HEK293T (cell line): ENCODE data around the gene ADGRL2.

ENCODE experiments used
- CTCF ChIA-PET: fragments of 350-600 bp; formaldehyde crosslinking; extraction: SDS; loops from one replicate; lab custom pipeline; 2021; ENCODE audit warnings: antibody characterized with exemption, inconsistent platforms; lab: Yijun Ruan, JAX
- POLR2A ChIA-PET: fragments of 350-600 bp; formaldehyde crosslinking; extraction: SDS; loops from one replicate; lab custom pipeline; 2020; ENCODE audit warnings: antibody characterized with exemption, inconsistent platforms; lab: Yijun Ruan, JAX
- DNase-seq: peaks from one replicate; pipeline ENCODE4 v3.0.0; 2012; ENCODE audit warnings: mixed read lengths; ENCODE audit errors: extremely low spot score
- ARNT ChIP-seq: fragments of 450-650 bp; IDR thresholded peaks from 2 replicates; pipeline ENCODE4 v1.6.1; 2017; ENCODE audit warnings: mild to moderate bottlenecking
- BHLHE40 ChIP-seq: fragments of 450-650 bp; IDR thresholded peaks from 2 replicates; pipeline ENCODE4 v1.6.1; 2016; ENCODE audit warnings: mild to moderate bottlenecking, moderate library complexity, borderline replicate concordance
- CTBP1 ChIP-seq: fragments of 450-650 bp; IDR thresholded peaks from 2 replicates; pipeline ENCODE4 v1.6.1; 2016; ENCODE audit warnings: borderline replicate concordance
- ELF4 ChIP-seq: fragments of 450-650 bp; IDR thresholded peaks from 2 replicates; pipeline ENCODE4 v1.6.1; 2017; ENCODE audit warnings: antibody characterized with exemption
- FOXA1 ChIP-seq: fragments of 450-650 bp; IDR thresholded peaks from 2 replicates; pipeline ENCODE4 v1.6.1; 2016; ENCODE audit warnings: mild to moderate bottlenecking
- FOXK2 ChIP-seq: fragments of 450-650 bp; IDR thresholded peaks from 2 replicates; pipeline ENCODE4 v1.6.1; 2016; ENCODE audit warnings: mild to moderate bottlenecking
- FOXM1 ChIP-seq: fragments of 450-650 bp; IDR thresholded peaks from 2 replicates; pipeline ENCODE4 v1.6.1; 2017; ENCODE audit warnings: mild to moderate bottlenecking, borderline replicate concordance
- HDGF ChIP-seq: fragments of 450-650 bp; IDR thresholded peaks from 2 replicates; pipeline ENCODE4 v1.6.1; 2017; ENCODE audit warnings: antibody characterized with exemption, borderline replicate concordance
- L3MBTL2 ChIP-seq: fragments of 450-650 bp; conservative IDR thresholded peaks from 2 replicates; pipeline ENCODE4 v1.6.1; 2016; ENCODE audit warnings: mild to moderate bottlenecking
- LEF1 ChIP-seq: fragments of 450-650 bp; IDR thresholded peaks from 2 replicates; pipeline ENCODE4 v1.6.1; 2017; ENCODE audit warnings: mild to moderate bottlenecking, borderline replicate concordance
- NFRKB ChIP-seq: fragments of 450-650 bp; IDR thresholded peaks from 2 replicates; pipeline ENCODE4 v1.6.1; 2016; ENCODE audit warnings: mild to moderate bottlenecking, moderate library complexity
- SP1 ChIP-seq: fragments of 450-650 bp; IDR thresholded peaks from 2 replicates; pipeline ENCODE4 v1.6.1; 2017
- SUZ12 ChIP-seq: fragments of 450-650 bp; IDR thresholded peaks from 2 replicates; pipeline ENCODE4 v1.6.1; 2016; ENCODE audit warnings: mild to moderate bottlenecking
- TARDBP ChIP-seq: fragments of 450-650 bp; IDR thresholded peaks from 2 replicates; pipeline ENCODE4 v1.6.1; 2016
- ZNF384 ChIP-seq: fragments of 450-650 bp; IDR thresholded peaks from 2 replicates; pipeline ENCODE4 v1.6.1; 2016
- TF ChIP-seq, protein P1 (sequence below): fragments of 450-650 bp; IDR thresholded peaks from 2 replicates; pipeline ENCODE4 v1.6.1; 2016

The ADGRL2 gene

DNA sequence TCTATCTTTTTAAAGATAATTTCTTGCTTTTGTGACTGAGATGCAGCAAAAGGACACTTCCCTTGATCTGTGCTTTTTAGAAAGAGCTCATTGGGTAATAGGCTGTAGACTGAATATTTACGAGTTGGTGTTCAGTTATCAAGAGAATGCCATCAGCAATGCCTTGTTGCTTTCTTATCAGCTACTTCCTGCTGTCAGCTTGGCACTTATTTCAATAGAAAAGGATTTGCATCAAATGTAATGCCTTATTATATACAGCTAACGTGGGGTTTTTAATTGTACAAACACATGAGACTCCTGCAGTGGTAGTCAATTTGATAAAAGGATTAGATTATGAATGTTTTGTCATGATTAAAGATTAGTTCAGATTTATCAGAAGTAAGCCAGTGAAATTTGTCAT lies 122.2 kb downstream of the ADGRL2 start:
- POLR2A ChIA-PET = no interaction called here
- TF ChIP-seq L3MBTL2 = no peak
- TF ChIP-seq TARDBP = no peak
- TF ChIP-seq ZNF384 = no peak
- no peak for TF ChIP-seq LEF1
- CTCF ChIA-PET = no interaction called here
- no peak for DNase-seq

DNA sequence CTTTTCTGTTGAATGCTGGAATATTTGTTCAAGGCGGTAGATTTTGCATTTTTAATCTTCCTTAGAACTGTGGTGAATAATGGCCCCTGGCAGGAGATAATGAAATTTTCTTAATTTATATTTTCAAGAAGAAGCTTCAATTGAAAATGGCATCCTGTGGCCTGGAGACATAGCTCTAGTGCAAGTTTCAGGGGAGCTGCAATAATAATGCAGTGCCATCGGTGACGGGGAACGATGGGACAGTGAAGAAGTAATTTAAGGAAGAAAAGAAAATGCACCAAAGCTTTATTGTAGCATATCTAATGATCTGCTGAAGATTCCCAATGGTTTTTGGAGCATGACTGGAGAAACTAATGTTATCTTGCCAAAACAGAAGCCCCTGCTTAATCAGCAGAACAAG lies 128.4 kb downstream of the ADGRL2 start:
- TF ChIP-seq SUZ12 (no peak), BHLHE40 (no peak), FOXK2 (no peak), ELF4 (no peak), TARDBP (no peak), NFRKB (no peak), LEF1 (no peak), ARNT (no peak), FOXA1 (no peak), SP1 (no peak), HDGF (no peak)
- POLR2A ChIA-PET = no interaction called here
- no peak for DNase-seq
- CTCF ChIA-PET = no interaction called here

DNA sequence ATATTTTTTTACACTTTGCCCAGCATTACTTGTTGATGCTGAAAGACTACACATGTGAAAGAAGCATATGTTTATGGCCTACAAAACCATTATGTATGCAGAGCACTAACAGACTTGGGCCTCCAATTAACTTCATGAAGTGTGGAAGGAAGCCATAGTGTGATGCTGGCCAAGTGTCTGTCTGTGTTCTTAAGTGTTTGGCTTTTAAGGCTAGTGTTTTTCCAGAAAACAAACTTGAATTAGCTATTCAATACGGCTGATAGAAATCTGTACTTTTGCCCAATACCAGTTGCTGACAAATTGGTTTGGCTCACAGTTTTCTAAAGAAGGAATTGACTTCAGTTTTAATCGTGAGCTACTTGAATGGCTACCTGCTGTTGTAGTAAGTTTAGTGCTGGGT lies 136.1 kb downstream of the ADGRL2 start:
- no peak for DNase-seq
- CTCF ChIA-PET = interaction anchor here (0.6 kb wide), 1 partner anchor 575 kb away, joined by 4 read pairs; no protein-coding TSS in a partner anchor
- TF ChIP-seq FOXA1 (no peak), ELF4 (no peak), CTBP1 (no peak), SP1 (no peak), FOXK2 (no peak), HDGF (no peak), LEF1 (no peak), TARDBP (no peak), BHLHE40 (no peak), ZNF384 (no peak), L3MBTL2 (no peak), ARNT (no peak), SUZ12 (no peak)
- TF ChIP-seq, protein P1, sequence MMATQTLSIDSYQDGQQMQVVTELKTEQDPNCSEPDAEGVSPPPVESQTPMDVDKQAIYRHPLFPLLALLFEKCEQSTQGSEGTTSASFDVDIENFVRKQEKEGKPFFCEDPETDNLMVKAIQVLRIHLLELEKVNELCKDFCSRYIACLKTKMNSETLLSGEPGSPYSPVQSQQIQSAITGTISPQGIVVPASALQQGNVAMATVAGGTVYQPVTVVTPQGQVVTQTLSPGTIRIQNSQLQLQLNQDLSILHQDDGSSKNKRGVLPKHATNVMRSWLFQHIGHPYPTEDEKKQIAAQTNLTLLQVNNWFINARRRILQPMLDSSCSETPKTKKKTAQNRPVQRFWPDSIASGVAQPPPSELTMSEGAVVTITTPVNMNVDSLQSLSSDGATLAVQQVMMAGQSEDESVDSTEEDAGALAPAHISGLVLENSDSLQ = no peak
- POLR2A ChIA-PET = no interaction called here

DNA sequence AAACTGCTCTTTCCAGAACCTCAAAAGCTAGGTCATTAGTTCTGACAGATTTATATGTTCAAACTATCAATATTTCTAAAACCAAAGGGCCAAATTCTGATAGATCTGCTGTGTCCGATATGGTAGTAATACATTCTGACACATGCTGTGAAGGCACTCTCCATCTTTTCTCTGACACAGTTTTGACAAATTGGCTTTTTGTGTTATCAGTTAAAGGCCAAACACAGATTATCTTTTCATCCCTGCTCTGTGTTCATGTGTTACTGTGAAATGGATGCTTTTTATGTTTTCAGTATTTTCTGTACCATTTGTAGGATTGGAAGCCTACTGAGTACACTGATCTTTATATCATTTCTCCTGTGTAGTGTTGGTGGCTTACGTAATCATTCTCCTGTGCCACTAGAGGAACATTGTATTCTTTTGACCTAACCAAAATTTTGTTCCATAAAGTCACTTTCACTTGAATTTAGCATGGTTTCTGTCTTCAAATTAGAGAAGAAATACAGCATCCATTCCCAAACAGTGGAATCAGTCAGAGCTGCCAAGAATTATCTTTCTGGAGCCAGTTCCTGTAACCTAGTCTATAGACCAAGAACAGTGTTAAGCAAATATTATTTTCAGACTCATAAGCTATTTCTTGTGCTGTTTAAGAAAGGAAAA lies 137.2 kb downstream of the ADGRL2 start:
- TF ChIP-seq ARNT = no peak
- TF ChIP-seq SP1 = no peak
- no peak for TF ChIP-seq HDGF
- no peak for TF ChIP-seq SUZ12
- TF ChIP-seq BHLHE40 = no peak
- TF ChIP-seq FOXA1 = no peak
- no peak for TF ChIP-seq CTBP1
- TF ChIP-seq ZNF384 = no peak
- TF ChIP-seq, protein P1 = no peak
- no peak for TF ChIP-seq LEF1
- no peak for TF ChIP-seq TARDBP
- TF ChIP-seq FOXK2 = no peak
- TF ChIP-seq FOXM1 = no peak
- CTCF ChIA-PET = no interaction called here
- POLR2A ChIA-PET = no interaction called here
- DNase-seq = no peak

DNA sequence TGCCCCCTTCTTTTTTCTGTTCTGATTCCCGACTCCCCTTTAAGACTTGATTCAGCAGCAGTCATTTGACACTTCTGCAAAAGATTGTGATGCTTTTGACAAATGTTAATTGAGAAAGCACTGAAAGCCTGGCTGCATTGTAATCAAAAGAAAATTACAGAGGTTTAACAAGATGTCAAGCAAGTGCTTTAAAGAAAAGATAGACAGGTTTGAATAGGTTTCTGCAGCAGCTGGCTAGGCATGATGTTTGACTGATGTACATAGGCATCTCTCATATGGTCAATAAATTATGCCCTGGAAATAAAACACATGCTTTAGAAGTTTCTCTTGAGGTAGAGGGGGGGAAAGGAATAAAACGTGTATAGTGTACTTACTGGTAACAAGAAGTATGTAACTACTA lies 147.8 kb downstream of the ADGRL2 start:
- ChIA-PET POLR2A (no interaction called here), CTCF (no interaction called here)
- TF ChIP-seq CTBP1 = no peak
- TF ChIP-seq HDGF = no peak
- no peak for TF ChIP-seq NFRKB
- TF ChIP-seq ELF4 = no peak
- TF ChIP-seq BHLHE40 = no peak

DNA sequence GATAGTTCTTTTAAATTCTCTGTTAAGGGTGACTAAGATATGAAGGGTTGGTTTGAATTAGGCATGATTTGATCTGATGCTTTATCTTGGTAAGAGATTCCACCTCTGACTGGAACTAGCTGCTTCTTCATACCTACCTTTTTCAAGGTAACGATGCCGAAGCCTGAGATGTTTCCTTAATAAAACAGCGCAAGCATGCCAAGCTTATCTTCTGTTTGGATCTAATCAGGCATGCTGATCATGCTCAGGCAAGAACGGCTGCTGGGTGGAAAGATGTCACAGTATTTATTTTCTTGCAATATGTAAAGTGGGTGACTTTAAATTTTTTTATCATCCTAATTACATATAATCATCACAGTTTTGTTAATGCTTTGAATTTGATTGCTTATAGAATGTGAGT lies 148.7 kb downstream of the ADGRL2 start:
- no peak for DNase-seq
- ChIA-PET CTCF (interaction anchor here (0.6 kb wide), 1 partner anchor 400 kb away, joined by 3 read pairs; no protein-coding TSS in a partner anchor), POLR2A (no interaction called here)
- no peak for TF ChIP-seq ARNT
- TF ChIP-seq BHLHE40 = no peak
- TF ChIP-seq L3MBTL2 = no peak
- no peak for TF ChIP-seq NFRKB
- TF ChIP-seq SP1 = no peak
- no peak for TF ChIP-seq ZNF384
- no peak for TF ChIP-seq LEF1
- no peak for TF ChIP-seq FOXM1
- TF ChIP-seq FOXA1 = no peak
- TF ChIP-seq HDGF = no peak
- TF ChIP-seq, protein P1 = no peak
- no peak for TF ChIP-seq CTBP1
- no peak for TF ChIP-seq TARDBP
- TF ChIP-seq ELF4 = no peak

More for the DNA sequence above, 147.8 kb downstream of the ADGRL2 start:
- DNase-seq = no peak

DNA sequence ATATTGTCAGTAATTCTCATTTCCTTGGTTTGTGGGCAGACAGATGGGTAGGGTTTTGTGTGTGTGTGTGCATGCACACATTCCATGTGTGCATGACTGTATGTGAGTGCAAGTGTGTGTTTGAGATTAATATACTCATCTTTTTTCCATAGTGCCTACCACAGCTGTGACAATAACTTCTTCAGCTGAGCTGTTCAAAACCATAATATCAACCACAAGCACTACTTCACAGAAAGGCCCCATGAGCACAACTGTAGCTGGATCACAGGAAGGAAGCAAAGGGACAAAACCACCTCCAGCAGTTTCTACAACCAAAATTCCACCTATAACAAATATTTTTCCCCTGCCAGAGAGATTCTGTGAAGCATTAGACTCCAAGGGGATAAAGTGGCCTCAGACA lies 149.3 kb downstream of the ADGRL2 start:
- CTCF ChIA-PET = no interaction called here
- TF ChIP-seq NFRKB (no peak), LEF1 (no peak), ELF4 (no peak), L3MBTL2 (no peak), ARNT (no peak), FOXA1 (no peak), FOXK2 (no peak), ZNF384 (no peak), HDGF (no peak), SP1 (no peak), SUZ12 (no peak), CTBP1 (no peak), FOXM1 (no peak)
- TF ChIP-seq, protein P1 = no peak
- DNase-seq = no peak
- POLR2A ChIA-PET = no interaction called here
